ENCODE results near the gene USP8.

Gene USP8

DNA sequence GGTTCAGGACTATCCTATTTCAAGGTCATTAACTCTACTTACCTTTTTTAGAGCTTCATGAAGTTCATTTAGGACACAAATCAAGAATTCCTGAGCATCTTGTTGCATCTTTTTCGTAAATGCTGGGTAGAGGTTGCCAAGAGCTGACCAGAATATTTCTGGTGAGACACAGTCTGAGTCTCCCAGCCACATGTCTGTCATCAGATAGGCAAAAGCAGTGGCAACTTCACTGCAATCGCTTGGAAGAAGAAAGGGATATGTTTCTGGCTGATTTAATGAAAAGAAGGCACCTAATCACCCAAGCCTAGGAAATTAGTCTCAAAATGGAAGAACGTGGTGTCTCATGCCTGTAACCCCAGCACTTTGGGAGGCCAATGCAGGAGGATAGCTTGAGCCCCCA, 119.4 kb downstream of the USP8 start:
- no peak for DNase-seq (ENCODE audit: low read depth in 2 of 2)

DNA sequence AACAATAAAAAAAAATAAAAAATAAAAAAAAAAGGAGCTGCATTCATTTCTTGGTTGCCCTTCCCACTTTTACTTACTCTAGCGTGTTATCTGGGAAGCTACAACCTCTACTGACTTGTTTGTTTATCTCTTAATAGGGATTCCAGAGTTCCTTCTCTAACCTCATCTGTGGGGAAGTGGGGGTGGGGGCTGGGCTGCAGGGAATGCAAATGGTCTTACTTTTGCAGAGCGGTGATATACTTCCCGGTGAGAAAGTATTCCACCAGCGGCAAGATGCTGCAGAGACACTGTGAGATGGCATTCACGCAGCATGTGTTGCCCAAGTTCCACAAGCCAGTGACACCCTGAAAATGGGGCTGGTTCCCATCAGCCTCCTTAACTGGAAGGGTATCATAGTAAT, 120.2 kb downstream of the USP8 start:
- DNase-seq (ENCODE audit: low read depth in 2 of 2): no peak

DNA sequence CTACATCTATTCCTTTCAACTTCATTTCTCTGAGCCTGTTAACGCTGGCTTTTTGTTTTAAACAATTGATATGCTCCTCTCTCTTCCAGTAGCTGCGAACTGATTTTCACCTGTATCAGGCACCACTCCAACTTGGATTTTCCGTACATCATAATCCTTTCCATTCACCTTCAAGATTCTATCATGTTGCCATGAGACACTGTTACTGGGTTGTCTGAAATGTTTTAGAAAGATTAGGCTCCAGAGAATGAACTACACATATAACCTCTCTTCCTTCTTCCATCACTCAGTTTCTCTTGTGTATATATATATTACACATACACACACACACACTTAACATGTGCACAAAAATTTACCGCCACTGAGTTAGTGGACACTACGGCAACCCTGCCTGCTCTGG, 122.4 kb downstream of the USP8 start, which contains the start of gene USP50:
Gene USP50, minus strand, starts transcription at position 101 of the 400 bp plus-strand sequence. CDS start 141 bp downstream, outside the sequence.
- DNase-seq (ENCODE audit: low read depth in 2 of 2): no peak

DNA sequence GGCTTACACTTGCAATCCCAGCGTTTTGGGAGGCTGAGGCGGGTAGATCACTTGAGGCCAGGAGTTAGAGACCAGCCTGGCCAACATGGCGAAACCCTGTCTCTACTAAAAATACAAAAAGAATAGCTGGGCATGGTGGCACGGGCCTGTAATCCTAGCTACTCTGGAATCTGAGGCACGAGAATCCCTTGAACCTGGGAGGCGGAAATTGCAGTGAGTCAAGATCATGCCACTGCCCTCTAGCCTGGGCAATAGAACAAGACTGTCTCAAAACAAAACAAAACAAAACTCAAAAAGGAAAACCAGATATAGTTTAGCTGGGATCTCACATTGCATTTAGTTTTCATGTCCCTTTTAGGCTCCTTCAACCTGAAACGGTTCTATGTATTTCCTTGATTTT, 125.1 kb downstream of the USP8 start:
- DNase-seq (ENCODE audit: low read depth in 2 of 2): no peak

DNA sequence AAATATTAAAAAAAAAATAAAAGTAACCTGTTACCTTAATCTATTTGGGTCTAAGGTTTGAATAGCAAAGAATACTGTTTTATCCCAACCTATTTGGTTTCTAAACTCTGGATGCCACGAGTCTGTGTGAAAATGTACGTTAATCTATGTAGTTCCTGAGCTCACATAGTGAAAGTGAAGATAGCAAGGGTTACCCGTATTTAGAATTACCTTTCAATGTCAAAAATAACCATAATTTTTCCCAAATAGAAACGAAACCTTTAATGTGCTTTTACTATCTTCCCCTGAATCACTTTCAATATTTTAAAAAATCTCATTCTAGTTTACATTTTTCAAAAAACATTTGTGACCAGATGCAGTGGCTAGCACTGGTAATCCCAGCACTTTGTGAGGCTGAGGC, 128.0 kb downstream of the USP8 start:
- DNase-seq (ENCODE audit: low read depth in 2 of 2): no peak

DNA sequence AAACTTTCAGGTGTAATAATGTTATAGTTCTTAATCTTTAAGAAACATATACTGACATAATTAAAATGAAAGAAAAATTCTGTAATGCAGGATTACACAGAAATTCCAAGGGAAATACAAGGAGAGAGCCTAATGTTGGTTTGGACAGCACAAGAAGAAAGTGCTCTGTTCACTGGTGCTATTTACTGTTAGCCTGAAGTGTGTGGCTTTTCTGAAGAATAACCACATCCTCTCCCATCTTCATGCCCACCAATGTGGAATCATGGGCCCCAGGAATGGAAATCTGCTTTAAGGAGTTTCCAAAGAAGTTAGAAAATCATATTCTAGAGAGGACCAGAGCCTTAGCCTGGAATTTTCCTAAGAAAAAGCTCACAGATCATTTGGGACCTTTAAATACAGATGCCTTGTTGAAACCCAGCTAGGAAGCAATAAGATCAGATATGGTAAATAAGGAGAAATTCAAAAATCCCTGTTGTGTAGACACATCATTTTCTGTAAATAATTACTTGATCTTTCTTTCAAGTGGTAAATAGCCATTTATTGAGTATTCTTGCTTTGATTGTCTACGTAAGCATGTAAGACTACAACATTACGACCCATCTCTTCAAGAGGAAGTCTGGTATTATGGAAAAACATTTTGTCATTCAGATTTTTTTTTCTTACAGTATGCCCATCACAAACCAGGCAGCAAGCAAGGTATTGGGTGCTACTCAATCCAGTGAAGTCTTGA, 132.6 kb downstream of the USP8 start:
- DNase-seq (ENCODE audit: low read depth in 2 of 2): no peak

DNA sequence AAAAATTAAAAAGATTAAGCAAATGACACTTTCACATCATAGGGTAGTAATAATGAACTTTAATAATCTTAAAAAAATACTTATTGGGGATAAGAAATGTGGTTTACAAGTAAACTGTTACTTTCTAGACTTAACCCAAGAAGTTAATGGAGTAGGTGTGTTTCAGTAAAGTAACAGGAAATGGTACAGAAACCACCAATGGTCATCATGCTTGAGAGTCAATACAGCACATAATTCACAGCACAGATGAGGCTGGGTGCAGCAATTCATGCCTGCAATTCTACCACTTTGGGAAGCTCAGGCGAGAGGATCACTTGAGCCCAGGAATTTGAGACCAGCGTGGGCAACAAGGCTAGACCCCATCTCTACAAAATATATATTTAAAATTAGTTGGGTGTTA, 133.8 kb downstream of the USP8 start:
- no peak for DNase-seq (ENCODE audit: low read depth in 2 of 2)

DNA sequence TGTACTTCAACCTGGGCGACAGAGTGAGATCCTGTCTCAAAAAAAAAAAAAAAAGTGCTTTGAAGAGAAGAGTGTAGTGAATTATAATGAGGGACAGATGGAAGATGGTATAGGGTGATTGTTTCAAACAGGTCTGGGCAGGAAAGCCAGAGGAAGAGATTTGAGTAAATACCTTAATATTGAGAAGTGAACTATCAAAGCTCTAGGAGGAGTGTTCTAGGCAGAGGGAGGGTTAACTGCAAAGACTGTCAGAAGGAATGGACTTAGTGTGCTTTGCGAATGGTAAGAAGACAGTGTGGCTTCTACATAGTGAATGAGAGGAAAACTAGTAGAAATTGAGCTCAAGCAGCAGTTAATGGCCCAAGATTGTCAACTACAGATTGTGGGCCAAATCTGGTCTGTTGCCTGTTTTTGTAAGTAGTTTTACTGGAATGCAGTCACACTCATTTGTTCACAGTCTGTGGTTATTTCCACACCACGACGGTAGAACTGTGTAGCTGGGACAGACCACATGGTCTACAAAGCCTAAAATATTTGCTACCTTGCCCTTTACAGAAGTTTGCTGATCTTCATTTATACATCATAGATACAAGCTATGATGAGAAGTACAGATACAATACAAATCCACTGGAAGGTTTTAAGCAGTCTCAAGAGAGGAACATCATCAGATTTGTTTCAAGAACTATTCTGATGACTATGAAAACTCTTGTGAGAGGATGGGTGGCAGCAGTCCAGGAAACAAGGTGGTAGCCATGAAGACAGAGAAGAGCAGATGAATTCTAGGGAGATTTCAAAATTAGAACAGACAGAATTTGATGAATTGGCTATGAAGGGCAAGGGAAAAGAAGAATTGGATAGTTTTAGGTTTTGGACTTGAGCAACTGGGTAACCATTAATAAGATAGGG, 138.8 kb downstream of the USP8 start:
- DNase-seq (ENCODE audit: low read depth in 2 of 2): no peak

DNA sequence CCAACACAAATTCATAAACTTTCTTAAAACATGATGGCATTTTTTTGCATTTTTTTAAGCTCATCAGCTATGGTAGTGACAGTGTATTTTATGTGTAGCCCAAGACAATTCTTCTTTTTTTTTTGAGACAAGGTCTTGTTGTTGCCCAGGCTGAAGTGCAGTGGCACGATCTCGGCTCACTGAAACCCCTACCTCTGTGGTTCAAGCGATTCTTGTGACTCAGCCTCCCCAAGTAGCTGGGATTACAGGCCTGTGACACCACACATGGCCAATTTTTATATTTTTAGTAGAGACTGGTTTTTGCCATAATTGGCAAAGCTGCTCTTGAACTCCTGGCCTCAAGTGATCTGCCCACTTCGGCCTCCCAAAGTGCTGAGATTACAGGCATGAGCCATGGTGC, 139.6 kb downstream of the USP8 start:
- DNase-seq (ENCODE audit: low read depth in 2 of 2): no peak
